H9 (cell line): ENCODE results near the gene PPM1H. TPM values are rescaled to one million over a fixed set of nuclear protein-coding genes. Genes with fewer than 3 reads are reported as not detected.

Source experiments
- DNase-seq: peaks from one replicate; pipeline ENCODE4 v3.0.0-alpha.2; 2017
- H2AFZ ChIP-seq: one replicate; pipeline ENCODE4 v1.6.1; 2013; ENCODE audit warnings: mild to moderate bottlenecking, low read length, control low read depth, moderate library complexity
- H2AK5ac ChIP-seq: 2 replicates; pipeline ENCODE4 v1.6.1; 2013; ENCODE audit warnings: low read length, control low read depth, mixed read lengths; ENCODE audit not compliant: insufficient read length
- H2BK120ac ChIP-seq: one replicate; pipeline ENCODE4 v1.6.1; 2013; ENCODE audit warnings: low read depth, mild to moderate bottlenecking, low read length, control low read depth, inconsistent platforms; ENCODE audit not compliant: poor library complexity, severe bottlenecking
- H2BK12ac ChIP-seq: 2 replicates; pipeline ENCODE4 v1.6.1; 2013; ENCODE audit warnings: low read length, control low read depth, mixed read lengths, low read depth; ENCODE audit not compliant: insufficient read length
- H2BK15ac ChIP-seq: 2 replicates; pipeline ENCODE4 v1.6.1; 2013; ENCODE audit warnings: low read depth, low read length, control low read depth
- H2BK20ac ChIP-seq: one replicate; pipeline ENCODE4 v1.6.1; 2013; ENCODE audit warnings: low read depth, mild to moderate bottlenecking, low read length, control low read depth, inconsistent platforms; ENCODE audit not compliant: poor library complexity, severe bottlenecking
- H2BK5ac ChIP-seq: 2 replicates; pipeline ENCODE4 v1.6.1; 2013; ENCODE audit warnings: low read length, control low read depth, mixed read lengths; ENCODE audit not compliant: insufficient read length
- H3K14ac ChIP-seq: 2 replicates; pipeline ENCODE4 v1.6.1; 2013; ENCODE audit warnings: low read length, control low read depth; ENCODE audit not compliant: insufficient read depth
- H3K18ac ChIP-seq: 2 replicates; pipeline ENCODE4 v1.6.1; 2013; ENCODE audit warnings: low read depth, mild to moderate bottlenecking, mixed read lengths, low read length, control low read depth; ENCODE audit not compliant: insufficient read length
- H3K23ac ChIP-seq: 2 replicates; pipeline ENCODE4 v1.6.1; 2013; ENCODE audit warnings: low read length, control low read depth, mixed read lengths, low read depth; ENCODE audit not compliant: insufficient read length
- H3K23me2 ChIP-seq: 2 replicates; pipeline ENCODE4 v1.6.1; 2013; ENCODE audit warnings: low read depth, mild to moderate bottlenecking, mixed read lengths, low read length, control low read depth; ENCODE audit not compliant: insufficient read length, poor library complexity, severe bottlenecking
- H3K27ac ChIP-seq: 2 replicates; pipeline ENCODE4 v1.5.1; 2013; ENCODE audit warnings: low read length, control low read depth, mixed read lengths, low read depth; ENCODE audit not compliant: insufficient read length
- H3K27me3 ChIP-seq: 2 replicates; pipeline ENCODE4 v1.6.1; 2013; ENCODE audit warnings: low read length, control low read depth, inconsistent platforms; ENCODE audit not compliant: insufficient read depth
- H3K4ac ChIP-seq: 2 replicates; pipeline ENCODE4 v1.6.1; 2013; ENCODE audit warnings: low read depth, mild to moderate bottlenecking, control low read depth, inconsistent platforms, low read length, moderate library complexity
- H3K4me1 ChIP-seq: 2 replicates; pipeline ENCODE4 v1.6.1; 2013; ENCODE audit warnings: low read length, control low read depth, inconsistent platforms; ENCODE audit not compliant: insufficient read depth
- H3K4me2 ChIP-seq: 2 replicates; pipeline ENCODE4 v1.6.1; 2013; ENCODE audit warnings: low read length, control low read depth, mixed read lengths; ENCODE audit not compliant: insufficient read length, insufficient read depth
- H3K56ac ChIP-seq: 2 replicates; pipeline ENCODE4 v1.6.1; 2013; ENCODE audit warnings: low read depth, mild to moderate bottlenecking, mixed read lengths, low read length, control low read depth; ENCODE audit not compliant: insufficient read length
- H3K79me1 ChIP-seq: 2 replicates; pipeline ENCODE4 v1.6.1; 2013; ENCODE audit warnings: low read depth, mild to moderate bottlenecking, moderate library complexity, low read length, control low read depth, inconsistent platforms; ENCODE audit not compliant: insufficient read depth, poor library complexity, severe bottlenecking
- H3K79me2 ChIP-seq: 2 replicates; pipeline ENCODE4 v1.6.1; 2013; ENCODE audit warnings: low read length, control low read depth, inconsistent platforms; ENCODE audit not compliant: insufficient read depth
- H3K9ac ChIP-seq: 2 replicates; pipeline ENCODE4 v1.6.1; 2013; ENCODE audit warnings: low read length, control low read depth, mixed read lengths; ENCODE audit not compliant: insufficient read length; ENCODE audit errors: extremely low read depth
- H3K9me3 ChIP-seq: one replicate; pipeline ENCODE4 v1.6.1; 2013; ENCODE audit warnings: low read depth, low read length, inconsistent platforms; ENCODE audit not compliant: control insufficient read depth
- H3T11ph ChIP-seq: one replicate; pipeline ENCODE4 v1.6.1; 2013; ENCODE audit warnings: mild to moderate bottlenecking, low read length, control low read depth, inconsistent platforms
- H4K20me1 ChIP-seq: one replicate; pipeline ENCODE4 v1.6.1; 2013; ENCODE audit not compliant: control insufficient read depth, insufficient read length, insufficient read depth
- H4K5ac ChIP-seq: 2 replicates; pipeline ENCODE4 v1.6.1; 2013; ENCODE audit warnings: low read depth, mild to moderate bottlenecking, mixed read lengths, low read length, control low read depth; ENCODE audit not compliant: insufficient read length
- H4K8ac ChIP-seq: replicated peaks from 2 replicates; pipeline ENCODE4 v1.6.1; 2013; ENCODE audit warnings: low read length, control low read depth, mixed read lengths, low read depth; ENCODE audit not compliant: insufficient read length
- H4K91ac ChIP-seq: 2 replicates; pipeline ENCODE4 v1.6.1; 2013; ENCODE audit warnings: low read depth, mild to moderate bottlenecking, moderate library complexity, mixed read lengths, low read length, control low read depth; ENCODE audit not compliant: insufficient read length
- H3K27ac Mint-ChIP-seq, 3 experiments: 2 replicates in 2 of 3; 3 replicates in 1 of 3; pipeline ENCODE4 v1.8.0; 2020 to 2021; ENCODE audit warnings: mixed read lengths in 3 of 3, mild to moderate bottlenecking in 1 of 3, moderate library complexity in 1 of 3
- H3K27me3 Mint-ChIP-seq: 2 replicates; pipeline ENCODE4 v1.8.0; 2021; ENCODE audit warnings: low read depth, mild to moderate bottlenecking, moderate library complexity, mixed read lengths
- H3K36me3 Mint-ChIP-seq, 3 experiments: 2 replicates in 2 of 3; 3 replicates in 1 of 3; pipeline ENCODE4 v1.8.0; 2020 to 2021; ENCODE audit warnings: low read depth in 3 of 3, mixed read lengths in 3 of 3; ENCODE audit not compliant: insufficient read depth in 1 of 3
- H3K4me1 Mint-ChIP-seq, 2 experiments: 2 replicates each; pipeline ENCODE4 v1.8.0; 2020; ENCODE audit warnings: mixed read lengths in 2 of 2
- H3K4me3 Mint-ChIP-seq, 2 experiments: 2 replicates in 1 of 2; 3 replicates in 1 of 2; pipeline ENCODE4 v1.8.0; 2020 to 2021; ENCODE audit warnings: mild to moderate bottlenecking in 2 of 2, mixed read lengths in 2 of 2, moderate library complexity in 1 of 2
- H3K9me3 Mint-ChIP-seq, 2 experiments: 2 replicates in 1 of 2; 3 replicates in 1 of 2; pipeline ENCODE4 v1.8.0; 2020; ENCODE audit warnings: mild to moderate bottlenecking in 2 of 2, mixed read lengths in 2 of 2, moderate library complexity in 1 of 2
- WGBS: extraction: QIAGEN DNeasy Blood & Tissue Kit; methylation state at CpG from one replicate; pipeline ENCODE4 v1.1.7; 2013; ENCODE audit warnings: missing lambda C conversion rate, low lambda C conversion rate, mixed read lengths; ENCODE audit not compliant: insufficient read length; ENCODE audit errors: extremely low coverage; 5-methylcytosine and 5-hydroxymethylcytosine counted together
- total RNA-seq: library from RNA; stranded (reverse); gene quantifications from 2 replicates; pipeline ENCODE4 v1.2.1, GENCODE V29; 2021
- TF ChIP-seq, protein P1 (sequence below): fragments of 200-600 bp; sonication (generic); conservative IDR thresholded peaks from 3 replicates; pipeline ENCODE4 v1.8.0; 2021; ENCODE audit warnings: antibody characterized with exemption, mild to moderate bottlenecking

The PPM1H gene
- total RNA-seq, 1 experiment from 2014 or later, result 22.1 TPM

DNA sequence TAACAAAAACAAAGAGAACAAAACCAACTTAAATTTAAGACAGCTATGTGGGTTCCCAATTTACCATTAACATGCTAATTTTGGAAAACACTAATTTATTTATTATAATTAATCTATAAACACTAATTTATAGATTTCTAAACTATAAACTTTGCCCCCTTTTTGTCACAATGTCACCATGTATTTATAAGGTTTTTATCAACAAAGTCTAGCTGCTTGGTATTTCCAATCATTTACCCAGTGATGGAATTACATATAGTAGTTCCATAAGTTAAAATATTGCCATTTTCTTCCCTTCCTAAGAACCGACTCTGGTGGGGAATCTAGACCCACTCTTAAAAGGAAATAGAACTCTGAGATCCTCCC, 140.7 kb downstream of the PPM1H start:
- Histone ChIP-seq H3K9ac (no peak overlapping the region), H4K20me1 (no peaks in the 10 kb centered on the region), H2BK20ac (no peak overlapping the region), H3K23ac (no peak overlapping the region), H2BK5ac (no peak overlapping the region), H2BK120ac (no peak overlapping the region), H3K18ac (no peak overlapping the region), H3K9me3 (no peaks in the 10 kb centered on the region), H4K5ac (no peak overlapping the region), H3K27ac (no peak overlapping the region), H3K79me1 (no peaks in the 10 kb centered on the region), H3K23me2 (no peaks in the 10 kb centered on the region), H2AFZ (no peak overlapping the region), H4K91ac (no peak overlapping the region), H3K27me3 (no peaks in the 10 kb centered on the region), H3K4ac (no peak overlapping the region), H2AK5ac (no peak overlapping the region), H3K4me1 (no peaks in the 10 kb centered on the region; the same call in 1 of the 2 replicates), H4K8ac (no peak overlapping the region), H2BK15ac (no peak overlapping the region), H3K79me2 (no peaks in the 10 kb centered on the region), H3K14ac (no peak overlapping the region), H3T11ph (no peak overlapping the region), H3K56ac (no peak overlapping the region), H3K4me2 (no peak overlapping the region), H2BK12ac (no peak overlapping the region)
- TF ChIP-seq, protein P1, sequence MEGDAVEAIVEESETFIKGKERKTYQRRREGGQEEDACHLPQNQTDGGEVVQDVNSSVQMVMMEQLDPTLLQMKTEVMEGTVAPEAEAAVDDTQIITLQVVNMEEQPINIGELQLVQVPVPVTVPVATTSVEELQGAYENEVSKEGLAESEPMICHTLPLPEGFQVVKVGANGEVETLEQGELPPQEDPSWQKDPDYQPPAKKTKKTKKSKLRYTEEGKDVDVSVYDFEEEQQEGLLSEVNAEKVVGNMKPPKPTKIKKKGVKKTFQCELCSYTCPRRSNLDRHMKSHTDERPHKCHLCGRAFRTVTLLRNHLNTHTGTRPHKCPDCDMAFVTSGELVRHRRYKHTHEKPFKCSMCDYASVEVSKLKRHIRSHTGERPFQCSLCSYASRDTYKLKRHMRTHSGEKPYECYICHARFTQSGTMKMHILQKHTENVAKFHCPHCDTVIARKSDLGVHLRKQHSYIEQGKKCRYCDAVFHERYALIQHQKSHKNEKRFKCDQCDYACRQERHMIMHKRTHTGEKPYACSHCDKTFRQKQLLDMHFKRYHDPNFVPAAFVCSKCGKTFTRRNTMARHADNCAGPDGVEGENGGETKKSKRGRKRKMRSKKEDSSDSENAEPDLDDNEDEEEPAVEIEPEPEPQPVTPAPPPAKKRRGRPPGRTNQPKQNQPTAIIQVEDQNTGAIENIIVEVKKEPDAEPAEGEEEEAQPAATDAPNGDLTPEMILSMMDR, result peak; percentile 9; the same call in 1 of the 3 replicates
- Mint-ChIP-seq H3K4me1 (peaks cover 27 to 28% of the 10 kb centered on the region in 2 experiments), H3K9me3 (no peaks in the 10 kb centered on the region), H3K27ac (peak overlapping the region in 1 of 3 experiments; percentile 53; a peak in 3 of 7 replicates), H3K36me3 (peaks cover 0 to 14% (median 3%) of the 10 kb centered on the region in 3 experiments; a peak in 4 of 7 replicates), H3K4me3 (no peak overlapping the region), H3K27me3 (no peaks in the 10 kb centered on the region)
- WGBS, result no CpG with 5 or more reads among the region's 1 CpG
- no peak for DNase-seq
